Activated T-cell treated with anti-CD3 and anti-CD28 coated beads, Interleukin-2, amount 50 U/mL, for 72 hours (primary cell): ENCODE measurements around the gene AQP4. TPM values are rescaled to one million over a fixed set of nuclear protein-coding genes. Genes with fewer than 3 reads are reported as not detected.

Experiments
- ATAC-seq, 2 donors: fragments of 150-1000 bp; cut with Tn5 transposase; replicated peaks in 1 of 2; 2 replicates each; pipeline ENCODE4 v1.10.0; 2021; ENCODE audit warnings: moderate library complexity in 2 of 2, mild to moderate bottlenecking in 1 of 2
- DNase-seq, 2 donors: peaks; one replicate each; pipeline ENCODE4 v3.0.0; 2021 to 2022; ENCODE audit warnings: mixed read lengths in 1 of 2
- H3K27ac Mint-ChIP-seq: one replicate; pipeline ENCODE4 v1.8.0; 2022; ENCODE audit warnings: mild to moderate bottlenecking, moderate library complexity, mixed read lengths
- H3K27me3 Mint-ChIP-seq: one replicate; pipeline ENCODE4 v1.8.0; 2022; ENCODE audit warnings: low read depth, mixed read lengths
- H3K36me3 Mint-ChIP-seq, 2 donors: one replicate each; pipeline ENCODE4 v1.8.0; 2022; ENCODE audit warnings: mixed read lengths in 2 of 2, mild to moderate bottlenecking in 1 of 2; ENCODE audit not compliant: insufficient read depth in 2 of 2
- H3K4me1 Mint-ChIP-seq: one replicate; pipeline ENCODE4 v1.8.0; 2022; ENCODE audit warnings: low read depth, mixed read lengths
- H3K4me3 Mint-ChIP-seq, 2 donors: one replicate each; pipeline ENCODE4 v1.8.0; 2022; ENCODE audit warnings: mild to moderate bottlenecking in 2 of 2, mixed read lengths in 2 of 2, moderate library complexity in 2 of 2
- H3K9me3 Mint-ChIP-seq, 2 donors: one replicate each; pipeline ENCODE4 v1.8.0; 2022; ENCODE audit warnings: mixed read lengths in 2 of 2
- total RNA-seq, 2 donors: library from RNA; stranded (reverse); gene quantifications; one replicate each; pipeline ENCODE4 v1.2.3, GENCODE V29; 2022

The AQP4 gene
- total RNA-seq, result not detected

GRCh38 chr18:26865557-26865956 lies at the start of gene AQP4:
AQP4 (minus strand) TSS chr18:26865707; CDS start chr18:26865689, 18 bp downstream.
- Mint-ChIP-seq H3K36me3 (no peaks in the 10 kb centered on the region), H3K9me3 (no peaks in the 10 kb centered on the region), H3K27ac (no peak within 1 kb of the TSS), H3K4me1 (no peaks in the 10 kb centered on the region), H3K27me3 (peaks cover 9% of the 10 kb centered on the region), H3K4me3 (no peak within 1 kb of the TSS)
- ATAC-seq (no peak), DNase-seq (no peak)

DNA sequence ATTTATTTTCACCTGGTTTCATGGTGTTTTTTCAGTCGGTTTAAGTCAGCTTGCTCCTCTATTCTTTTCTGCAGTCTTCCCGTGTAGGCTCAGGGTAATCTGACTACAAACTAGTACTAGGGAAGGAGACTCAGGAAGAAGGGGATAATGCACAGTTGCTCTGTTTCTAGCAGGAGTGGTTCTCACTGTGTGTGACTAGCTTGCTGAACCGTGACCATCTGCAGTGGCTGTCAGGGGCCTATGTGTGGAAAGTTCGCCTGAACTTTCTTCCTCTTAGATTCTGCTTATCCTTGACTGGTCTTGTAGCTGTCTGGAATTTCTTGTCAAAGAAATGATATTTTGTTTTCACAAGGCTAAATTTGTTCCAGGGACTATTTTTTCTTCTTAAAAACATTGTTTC lies 46.3 kb upstream of the AQP4 start:
- ATAC-seq (no peak), DNase-seq (no peak)
- Mint-ChIP-seq H3K9me3 (peaks cover 4 to 6% of the 10 kb centered on the region in 2 donors), H3K4me1 (no peaks in the 10 kb centered on the region), H3K4me3 (no peak overlapping the region), H3K36me3 (no peaks in the 10 kb centered on the region), H3K27me3 (no peaks in the 10 kb centered on the region), H3K27ac (no peak overlapping the region)

- H3K4me1 Mint-ChIP-seq, result no peaks in the 10 kb centered on the region
- H3K9me3 Mint-ChIP-seq, result peaks cover 8 to 10% of the 10 kb centered on the region in 2 donors
- no peak for ATAC-seq
- H3K27me3 Mint-ChIP-seq, result no peaks in the 10 kb centered on the region
- no peak for DNase-seq
- no peaks in the 10 kb centered on the region for H3K36me3 Mint-ChIP-seq
- H3K27ac Mint-ChIP-seq, result no peak overlapping the region
- no peak overlapping the region for H3K4me3 Mint-ChIP-seq
Measured at GRCh38 chr18:26909599-26910290, 44.2 kb upstream of the AQP4 start.

DNA sequence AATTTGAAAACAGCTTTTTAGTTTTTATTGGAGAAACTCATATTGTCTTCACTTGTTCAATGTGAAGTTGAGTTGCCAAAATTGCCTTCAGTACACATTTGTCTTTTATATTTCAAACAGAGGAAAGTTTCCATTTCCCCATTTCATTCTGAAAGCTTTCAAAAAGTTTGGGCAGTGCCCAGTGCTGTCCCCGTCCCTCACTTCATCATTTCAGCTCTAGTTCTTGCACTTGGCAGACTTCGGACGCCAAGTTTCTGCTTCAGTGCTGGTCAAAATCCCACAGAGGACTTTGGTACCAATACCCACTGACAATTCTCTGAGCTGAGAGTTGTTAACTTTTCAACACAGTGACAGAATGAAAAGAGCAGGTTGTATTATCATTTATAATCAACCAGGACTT lies 43.4 kb upstream of the AQP4 start:
- ATAC-seq (no peak), DNase-seq (no peak)
- H3K9me3 Mint-ChIP-seq, result peaks cover 8 to 15% of the 10 kb centered on the region in 2 donors
- H3K4me1 Mint-ChIP-seq, result no peaks in the 10 kb centered on the region
- no peak overlapping the region for H3K4me3 Mint-ChIP-seq
- H3K27me3 Mint-ChIP-seq, result no peaks in the 10 kb centered on the region
- no peak overlapping the region for H3K27ac Mint-ChIP-seq
- peaks cover 0 to 2% of the 10 kb centered on the region in 2 donors for H3K36me3 Mint-ChIP-seq

- Mint-ChIP-seq H3K9me3 (peaks cover 6 to 13% of the 10 kb centered on the region in 2 donors), H3K27ac (no peak overlapping the region), H3K36me3 (peaks cover 0 to 2% of the 10 kb centered on the region in 2 donors), H3K4me3 (no peak overlapping the region), H3K27me3 (no peaks in the 10 kb centered on the region), H3K4me1 (no peaks in the 10 kb centered on the region)
- DNase-seq (no peak), ATAC-seq (no peak)
Measured at GRCh38 chr18:26902291-26902690, 36.8 kb upstream of the AQP4 start.

DNA sequence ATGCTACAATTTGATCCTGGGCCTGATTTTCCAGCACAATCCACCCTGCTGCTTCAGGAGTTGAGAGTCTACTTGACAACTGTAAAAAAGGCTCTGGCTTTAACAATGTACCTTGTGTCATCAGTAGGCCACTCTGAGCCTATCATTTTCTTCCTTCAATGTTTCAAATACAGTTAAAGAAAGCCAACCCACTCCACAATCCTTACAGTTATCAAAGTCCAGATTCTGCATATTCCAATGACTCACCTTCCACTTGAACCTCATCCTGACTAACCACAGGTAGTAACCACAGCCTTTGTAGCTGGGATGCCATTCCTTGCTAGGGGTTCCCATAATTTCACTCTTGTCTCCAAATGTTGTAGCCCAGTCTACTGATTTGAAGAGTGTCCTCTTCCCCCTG lies 35.5 kb upstream of the AQP4 start:
- Mint-ChIP-seq H3K4me1 (no peaks in the 10 kb centered on the region), H3K27ac (no peak overlapping the region), H3K27me3 (no peaks in the 10 kb centered on the region), H3K4me3 (no peak overlapping the region), H3K36me3 (peaks cover 0 to 2% of the 10 kb centered on the region in 2 donors), H3K9me3 (peaks cover 2 to 10% of the 10 kb centered on the region in 2 donors)
- no peak for ATAC-seq
- no peak for DNase-seq

GRCh38 chr18:26894426-26894825 lies 28.9 kb upstream of the AQP4 start:
- DNase-seq (no peak), ATAC-seq (no peak)
- Mint-ChIP-seq H3K27ac (no peak overlapping the region), H3K36me3 (no peaks in the 10 kb centered on the region), H3K4me3 (no peak overlapping the region), H3K27me3 (no peaks in the 10 kb centered on the region), H3K9me3 (peaks cover 0 to 3% of the 10 kb centered on the region in 2 donors), H3K4me1 (no peaks in the 10 kb centered on the region)

DNA sequence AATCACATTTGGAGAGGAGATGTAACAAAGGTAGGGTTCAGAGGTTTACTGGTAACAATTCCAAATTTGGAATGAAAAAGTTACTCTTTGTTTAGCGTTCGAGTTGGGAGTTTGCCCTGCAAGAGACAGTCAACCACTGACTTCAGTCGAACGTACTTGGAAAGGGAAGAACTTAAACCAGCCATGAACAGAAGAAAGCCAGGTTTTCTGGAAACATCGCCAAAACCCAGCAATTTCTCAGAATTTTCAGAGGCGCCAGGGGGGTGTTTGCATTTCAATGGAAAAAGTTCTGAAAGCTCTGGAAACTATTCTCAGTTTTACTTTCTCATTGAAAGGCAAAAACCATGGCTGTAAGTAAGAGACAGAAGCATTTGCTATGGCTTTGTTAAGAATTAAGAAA lies 28.5 kb upstream of the AQP4 start:
- ATAC-seq (no peak), DNase-seq (no peak)
- Mint-ChIP-seq H3K27ac (no peak overlapping the region), H3K9me3 (peaks cover 0 to 3% of the 10 kb centered on the region in 2 donors), H3K27me3 (no peaks in the 10 kb centered on the region), H3K4me1 (no peaks in the 10 kb centered on the region), H3K4me3 (no peak overlapping the region), H3K36me3 (no peaks in the 10 kb centered on the region)

DNA sequence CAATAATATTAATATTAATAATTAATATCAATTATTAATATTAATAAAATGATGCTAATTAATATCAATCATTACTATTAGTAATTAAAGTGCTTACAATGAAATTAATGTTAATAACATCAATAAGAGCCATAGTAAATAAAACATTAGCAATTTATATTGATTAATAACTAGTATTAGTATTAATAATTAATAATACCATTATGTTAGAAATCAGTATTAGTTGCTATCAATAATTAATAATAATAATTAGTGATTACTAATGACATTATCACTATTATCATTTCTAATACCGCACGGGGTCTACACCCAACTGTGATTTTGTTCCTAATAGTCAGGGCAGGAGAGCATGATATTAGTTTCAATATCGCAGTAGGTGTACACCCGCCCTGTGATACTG lies 22.8 kb upstream of the AQP4 start:
- no peak overlapping the region for H3K27ac Mint-ChIP-seq

DNA sequence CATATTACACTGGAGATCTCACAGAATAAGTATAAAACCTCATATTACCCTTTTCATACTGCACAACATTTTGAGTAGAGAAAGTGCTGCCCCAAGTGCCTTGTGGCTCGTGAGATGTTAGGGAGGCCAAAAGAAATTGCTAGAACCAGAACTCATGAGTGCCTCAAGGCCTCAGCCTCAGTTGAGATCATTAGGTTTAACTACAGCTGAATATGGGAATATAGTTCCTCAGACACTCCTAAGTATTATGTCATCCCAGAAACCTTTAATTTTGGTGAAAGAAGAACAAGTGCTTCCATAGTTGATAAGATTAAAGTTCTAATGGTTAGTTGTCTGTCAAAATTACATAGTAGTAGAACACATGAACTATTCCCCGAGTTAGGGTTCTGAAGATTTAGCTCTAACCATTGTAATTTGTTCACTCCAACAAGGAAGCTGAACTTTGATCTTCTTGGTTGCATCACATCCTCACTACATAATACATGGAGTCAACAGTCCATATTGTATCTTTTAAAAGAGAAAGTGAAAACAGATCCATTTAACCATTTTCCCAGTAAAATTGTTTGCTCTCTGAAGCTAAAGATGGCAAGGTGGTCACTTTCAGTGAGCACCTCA lies 9.6 kb upstream of the AQP4 start:
- Mint-ChIP-seq H3K9me3 (peaks cover 1 to 4% of the 10 kb centered on the region in 2 donors), H3K4me1 (no peaks in the 10 kb centered on the region), H3K27me3 (no peaks in the 10 kb centered on the region), H3K27ac (no peak overlapping the region), H3K4me3 (no peak overlapping the region), H3K36me3 (no peaks in the 10 kb centered on the region)
- ATAC-seq, result no peak
- no peak for DNase-seq

More for the DNA sequence above, 22.8 kb upstream of the AQP4 start:
- Mint-ChIP-seq H3K4me3 (no peak overlapping the region), H3K36me3 (no peaks in the 10 kb centered on the region), H3K4me1 (no peaks in the 10 kb centered on the region), H3K9me3 (no peaks in the 10 kb centered on the region), H3K27me3 (no peaks in the 10 kb centered on the region)
- DNase-seq (no peak), ATAC-seq (no peak)

- Mint-ChIP-seq H3K4me3 (no peak overlapping the region), H3K27me3 (no peaks in the 10 kb centered on the region), H3K4me1 (no peaks in the 10 kb centered on the region), H3K27ac (no peak overlapping the region), H3K36me3 (no peaks in the 10 kb centered on the region), H3K9me3 (peaks cover 1 to 4% of the 10 kb centered on the region in 2 donors)
- ATAC-seq, result no peak
- DNase-seq, result no peak
Measured at GRCh38 chr18:26874283-26874682, 8.8 kb upstream of the AQP4 start.

- ATAC-seq (no peak), DNase-seq (no peak)
- Mint-ChIP-seq H3K9me3 (peaks cover 0 to 1% of the 10 kb centered on the region in 2 donors), H3K4me3 (no peak overlapping the region), H3K27ac (no peak overlapping the region), H3K27me3 (no peaks in the 10 kb centered on the region), H3K36me3 (no peaks in the 10 kb centered on the region), H3K4me1 (no peaks in the 10 kb centered on the region)
Measured at GRCh38 chr18:26869640-26870039, 4.1 kb upstream of the AQP4 start.

- Mint-ChIP-seq H3K4me3 (no peak overlapping the region), H3K27ac (no peak overlapping the region), H3K4me1 (no peaks in the 10 kb centered on the region), H3K9me3 (peaks cover 0 to 1% of the 10 kb centered on the region in 2 donors), H3K36me3 (no peaks in the 10 kb centered on the region), H3K27me3 (peaks cover 3% of the 10 kb centered on the region)
- ATAC-seq (no peak), DNase-seq (no peak)
Measured at GRCh38 chr18:26868968-26869586, 3.6 kb upstream of the AQP4 start.
